Measurements from ENCODE around the gene BLACAT1.

GRCh38 chr1:205474571-205474970 lies 18.7 kb upstream of the BLACAT1 start:
- TF ChIP-seq POLR2A (IDR thresholded peaks at IDR 0.05; ENCODE audit: low read depth, low read length): no peak
- no peak for TF ChIP-seq POLR2AphosphoS5 (IDR thresholded peaks at IDR 0.05; ENCODE audit: low read depth, low read length)
- TF ChIP-seq SPI1 (IDR thresholded peaks at IDR 0.05; ENCODE audit: low read depth, low read length): no peak
- no peak for TF ChIP-seq TAF1 (IDR thresholded peaks at IDR 0.05; ENCODE audit: low read depth, low read length)
- no peak for TF ChIP-seq POU2F2 (IDR thresholded peaks at IDR 0.05; ENCODE audit: low read depth, low read length)
- no peak for TF ChIP-seq PAX5 (IDR thresholded peaks at IDR 0.05; ENCODE audit: insufficient read depth, low read length, severe bottlenecking)

Data from GM12891 (cell line).